GM23338 (cell line): ENCODE results near the gene HOXA3. TPM values are rescaled to one million over a fixed set of nuclear protein-coding genes. Genes with fewer than 3 reads are reported as not detected.

ENCODE experiments used
- ATAC-seq: fragments of 200-7000 bp; cut with Tn5 transposase; 3 replicates; pipeline ENCODE4 v1.9.1; 2020
- DNase-seq: peaks from one replicate; pipeline ENCODE4 v3.0.0-alpha.2; 2015; ENCODE audit warnings: low spot score
- H2AFZ ChIP-seq: fragments of 200-600 bp; sonication (generic); 2 replicates; pipeline ENCODE4 v1.8.0; 2016; ENCODE audit warnings: antibody characterized with exemption, mild to moderate bottlenecking, moderate library complexity
- H3F3A ChIP-seq: fragments of 200-600 bp; sonication (generic); replicated peaks from 2 replicates; pipeline ENCODE4 v1.8.0; 2017; ENCODE audit warnings: antibody characterized with exemption, mixed run types, low read depth
- H3K27ac ChIP-seq: fragments of 200-600 bp; sonication (generic); 2 replicates; pipeline ENCODE4 v1.6.1; 2016; ENCODE audit warnings: low read depth
- H3K27me3 ChIP-seq: fragments of 200-600 bp; sonication (generic); 2 replicates; pipeline ENCODE4 v1.8.0; 2016; ENCODE audit warnings: mild to moderate bottlenecking, mixed run types, moderate library complexity; ENCODE audit not compliant: insufficient read depth
- H3K36me3 ChIP-seq: fragments of 200-600 bp; sonication (generic); 2 replicates; pipeline ENCODE4 v1.8.0; 2016; ENCODE audit warnings: mild to moderate bottlenecking; ENCODE audit not compliant: insufficient read depth
- H3K4me1 ChIP-seq: fragments of 200-600 bp; sonication (generic); 2 replicates; pipeline ENCODE4 v1.8.0; 2016; ENCODE audit warnings: mild to moderate bottlenecking, moderate library complexity; ENCODE audit not compliant: insufficient read depth
- H3K4me2 ChIP-seq: fragments of 200-600 bp; sonication (generic); 2 replicates; pipeline ENCODE4 v1.7.1; 2017; ENCODE audit warnings: mixed run types
- H3K4me3 ChIP-seq: fragments of 200-600 bp; sonication (generic); 2 replicates; pipeline ENCODE4 v1.6.1; 2016; ENCODE audit warnings: mixed run types
- H3K79me2 ChIP-seq: fragments of 200-600 bp; sonication (generic); replicated peaks from 2 replicates; pipeline ENCODE4 v1.8.0; 2017; ENCODE audit warnings: mild to moderate bottlenecking; ENCODE audit not compliant: insufficient read depth
- H3K9me2 ChIP-seq: fragments of 200-600 bp; sonication (generic); 2 replicates; pipeline ENCODE4 v1.8.0; 2017; ENCODE audit not compliant: insufficient read depth
- H4K20me1 ChIP-seq: fragments of 200-600 bp; sonication (generic); replicated peaks from 2 replicates; pipeline ENCODE4 v1.8.0; 2017; ENCODE audit warnings: mild to moderate bottlenecking; ENCODE audit not compliant: insufficient read depth
- H3K27ac Mint-ChIP-seq: 2 replicates; pipeline ENCODE4 v1.8.0; 2020; ENCODE audit warnings: inconsistent platforms, mild to moderate bottlenecking, moderate library complexity, mixed read lengths
- H3K27me3 Mint-ChIP-seq: 3 replicates; pipeline ENCODE4 v1.8.0; 2022; ENCODE audit warnings: low read depth, mild to moderate bottlenecking, moderate library complexity, mixed read lengths, inconsistent platforms; ENCODE audit not compliant: insufficient read depth, poor library complexity
- H3K36me3 Mint-ChIP-seq: 3 replicates; pipeline ENCODE4 v1.8.0; 2021; ENCODE audit warnings: low read depth, mild to moderate bottlenecking, inconsistent platforms, moderate library complexity, mixed read lengths
- H3K4me1 Mint-ChIP-seq: 3 replicates; pipeline ENCODE4 v1.8.0; 2020; ENCODE audit warnings: mild to moderate bottlenecking, inconsistent platforms, mixed read lengths
- H3K4me3 Mint-ChIP-seq: 3 replicates; pipeline ENCODE4 v1.8.0; 2021; ENCODE audit warnings: moderate library complexity, mild to moderate bottlenecking, inconsistent platforms, mixed read lengths
- H3K9me3 Mint-ChIP-seq: 3 replicates; pipeline ENCODE4 v1.8.0; 2020; ENCODE audit warnings: moderate library complexity, mild to moderate bottlenecking, inconsistent platforms, mixed read lengths
- CTCF ChIP-seq, 2 experiments: fragments of 200-600 bp in 1 of 2; sonication (generic) in 1 of 2; conservative IDR thresholded peaks; 2 replicates each; pipeline versions ENCODE4 v1.5.1 to v1.6.1; 2016 to 2017; ENCODE audit warnings: antibody characterized with exemption in 2 of 2, low read depth in 2 of 2, mild to moderate bottlenecking in 2 of 2, moderate library complexity in 1 of 2
- EZH2 ChIP-seq: fragments of 200-600 bp; sonication (generic); IDR thresholded peaks from one replicate; pipeline ENCODE4 v1.8.0; 2017; ENCODE audit warnings: antibody characterized with exemption, mild to moderate bottlenecking, low read depth; ENCODE audit not compliant: unreplicated experiment
- NANOG ChIP-seq: IDR thresholded peaks from 2 replicates; pipeline ENCODE4 v1.6.1; 2016; ENCODE audit warnings: antibody characterized with exemption, borderline replicate concordance
- POLR2AphosphoS5 ChIP-seq: IDR thresholded peaks from 2 replicates; pipeline ENCODE4 v1.6.1; 2016; ENCODE audit warnings: antibody characterized with exemption, low read depth
- REST ChIP-seq: IDR thresholded peaks from one replicate; pipeline ENCODE4 v1.6.1; 2018; ENCODE audit warnings: antibody characterized with exemption; ENCODE audit not compliant: unreplicated experiment
- STAT1 ChIP-seq: IDR thresholded peaks from one replicate; pipeline ENCODE4 v1.6.1; 2016; ENCODE audit warnings: antibody characterized with exemption; ENCODE audit not compliant: unreplicated experiment
- ZNF114 ChIP-seq: fragments of 250-450 bp; sonication (Bioruptor Pico); IDR thresholded peaks from 2 replicates; pipeline ENCODE4 v1.5.0; 2020; ENCODE audit warnings: mild to moderate bottlenecking, moderate library complexity
- ZNF331 ChIP-seq: fragments of 250-450 bp; sonication (Bioruptor Pico); IDR thresholded peaks from 2 replicates; pipeline ENCODE4 v1.5.0; 2020; ENCODE audit warnings: low read depth, mild to moderate bottlenecking, moderate library complexity
- ZNF462 ChIP-seq: fragments of 250-450 bp; sonication (Bioruptor Pico); IDR thresholded peaks from 2 replicates; pipeline ENCODE4 v1.5.0; 2020; ENCODE audit warnings: mild to moderate bottlenecking, moderate library complexity
- polyA plus RNA-seq: library from polyadenylated mRNA; unstranded; fragments of >200 nt; fragmentation: Nextera tagmentation; extraction: Ambion mirVana; gene quantifications from 2 replicates; pipeline ENCODE4 v1.2.1, GENCODE V29; 2016
- total RNA-seq: library from RNA; depleted of rRNA; stranded (reverse); fragments of >200 nt; shearing (Covaris generic); gene quantifications from 2 replicates; pipeline ENCODE4 v1.2.3, GENCODE V29; 2014

HOXA3 gene
- total and polyA plus RNA-seq, 2 experiments from 2014 or later: not detected

- Histone ChIP-seq H3K27ac (no peak overlapping the region), H3K36me3 (no peaks in the 10 kb centered on the region), H2AFZ (no peak overlapping the region), H3K27me3 (peaks cover 97% of the 10 kb centered on the region), H4K20me1 (peaks cover 66% of the 10 kb centered on the region), H3K4me1 (peaks cover 31% of the 10 kb centered on the region), H3K79me2 (no peaks in the 10 kb centered on the region), H3F3A (peaks cover 49% of the 10 kb centered on the region), H3K9me2 (no peaks in the 10 kb centered on the region), H3K4me2 (0 out of 2 replicates have a peak overlapping the region, but pooled peaks have one; percentile 36), H3K4me3 (0 out of 2 replicates have a peak overlapping the region, but pooled peaks have one; percentile 26)
- no peak overlapping the region for H3K4me3 Mint-ChIP-seq
- peaks cover 12% of the 10 kb centered on the region; the same call in 2 of the 3 replicates for H3K9me3 Mint-ChIP-seq
- H3K4me1 Mint-ChIP-seq: peaks cover 13% of the 10 kb centered on the region
- H3K27me3 Mint-ChIP-seq: peaks cover 95% of the 10 kb centered on the region
- no peak overlapping the region for H3K27ac Mint-ChIP-seq
- DNase-seq (no peak), ATAC-seq (no peak)
- no peak for TF ChIP-seq NANOG
- TF ChIP-seq EZH2: no peak
- TF ChIP-seq CTCF (conservative IDR thresholded peaks at IDR 0.05; ENCODE audit: low read depth in 2 of 2): no peak
- TF ChIP-seq ZNF462: no peak
- no peak for TF ChIP-seq STAT1
- no peak for TF ChIP-seq POLR2AphosphoS5
- no peak for TF ChIP-seq ZNF114 (CRISPR knock-in tag)
- no peak for TF ChIP-seq ZNF331 (CRISPR knock-in tag)
- no peak for TF ChIP-seq REST
- no peaks in the 10 kb centered on the region for H3K36me3 Mint-ChIP-seq
Observed at GRCh38 chr7:27114881-27115220, 37.5 kb downstream of the HOXA3 start.
